Right lobe of liver (tissue), 6 donors: ENCODE measurements around the gene LCA5L. TPM values are rescaled to one million over a fixed set of nuclear protein-coding genes. Genes with fewer than 3 reads are reported as not detected.
A peak's percentile ranks its signal among the peaks of the same experiment; 100 is the strongest.

Experiments
- ATAC-seq, 4 donors: fragments of 200-7000 bp; cut with Tn5 transposase; one replicate each; pipeline ENCODE4 v1.9.1; 2020; ENCODE audit warnings: mild to moderate bottlenecking in 4 of 4, moderate library complexity in 4 of 4
- DNase-seq, 3 donors: peaks; one replicate each; pipeline ENCODE4 v3.0.0-alpha.2; 2020
- H3K27ac ChIP-seq, 3 donors: fragments of 200-600 bp; one replicate each; pipeline ENCODE4 v1.8.0; 2022
- H3K27me3 ChIP-seq, 2 donors: fragments of 200-600 bp; one replicate each; pipeline ENCODE4 v1.8.0; 2022
- H3K36me3 ChIP-seq, 4 donors: fragments of 200-600 bp; sonication (generic) in 1 of 4; one replicate each; pipeline versions ENCODE4 v1.5.1 to v1.8.0; 2017 to 2022; ENCODE audit warnings: control low read depth in 1 of 4
- H3K4me1 ChIP-seq, 4 donors: fragments of 200-600 bp; sonication (generic) in 1 of 4; one replicate each; pipeline versions ENCODE4 v1.5.1 to v1.8.0; 2017 to 2022; ENCODE audit warnings: control low read depth in 1 of 4
- H3K4me3 ChIP-seq, 3 donors: fragments of 200-600 bp; one replicate each; pipeline ENCODE4 v1.8.0; 2022
- H3K9me3 ChIP-seq, 4 donors: fragments of 200-600 bp; sonication (generic) in 1 of 4; one replicate each; pipeline versions ENCODE4 v1.5.1 to v1.8.0; 2017 to 2022; ENCODE audit warnings: control low read depth in 1 of 4
- POLR2A ChIP-seq: fragments of 450-650 bp; IDR thresholded peaks from one replicate; pipeline ENCODE4 v1.6.1; 2017; ENCODE audit warnings: antibody characterized with exemption, mild to moderate bottlenecking
- WGBS: methylation state at CpG from one replicate; pipeline ENCODE4 v1.1.6; 2018; ENCODE audit warnings: low coverage, low lambda C conversion rate; ENCODE audit not compliant: insufficient coverage; ENCODE audit errors: missing lambda C conversion rate; 5-methylcytosine and 5-hydroxymethylcytosine counted together
- intact Hi-C, 2 donors: fragments of 100-400 bp; cut with DNase I; formaldehyde crosslinking; loops; one replicate each; pipeline versions ENCODE4 v1.11.2 to v1.14.1; 2022
- long read RNA-seq: library from polyadenylated mRNA; unstranded; transcript quantifications from one replicate; pipeline ENCODE4 v2.0.0, GENCODE V29; 2019
- total RNA-seq, 6 experiments: library from RNA; depleted of rRNA in 2 of 6; stranded (reverse); fragments of >200 nt in 2 of 6; fragmentation: NEBNext Ultra II Directional in 3 of 6; extraction: Animal tissue kit (Norgen Biotek cat#: 25700) in 3 of 6; gene quantifications; one replicate each; pipeline versions ENCODE4 v1.1.0 to v1.2.4, GENCODE V29; 2016 to 2023
- TF ChIP-seq, protein P1 (sequence below), 4 donors: fragments of 200-600 bp in 3 of 4; fragments of 450-650 bp in 1 of 4; IDR thresholded peaks; one replicate each; pipeline versions ENCODE4 v1.5.1 to v1.8.0; 2016 to 2022; ENCODE audit warnings: antibody characterized with exemption in 4 of 4, mild to moderate bottlenecking in 2 of 4
- donor health status: DM: no; HTN: yes; CAD: no.
- donor health status: DM: no; HTN: no; CAD: no.
- donor health status: DM: no; HTN: no; CAD: no.
- donor health status: DM: no; HTN: yes; CAD: no.
- donor health status: DM: no; HTN: yes; CAD: no.

Gene LCA5L
- 1 to 10 TPM in 3 of 6 experiments, under 1 TPM in 3; 0.54 to 2.8 (median 1.1) TPM for total RNA-seq
- long read RNA-seq, result 0 reads

GRCh38 chr21:39445321-39446269, at the start of gene LCA5L:
Gene LCA5L (minus strand): TSS chr21:39445778. CDS start chr21:39428493, 17,285 bp downstream.
- ATAC-seq, result peak; percentile 89 to 93 (median 92)
- peak; percentile 91 to 94 (median 93) for DNase-seq
- intact Hi-C loops, result no loop called here
- peak; percentile 66 for TF ChIP-seq POLR2A
- TF ChIP-seq, protein P1, sequence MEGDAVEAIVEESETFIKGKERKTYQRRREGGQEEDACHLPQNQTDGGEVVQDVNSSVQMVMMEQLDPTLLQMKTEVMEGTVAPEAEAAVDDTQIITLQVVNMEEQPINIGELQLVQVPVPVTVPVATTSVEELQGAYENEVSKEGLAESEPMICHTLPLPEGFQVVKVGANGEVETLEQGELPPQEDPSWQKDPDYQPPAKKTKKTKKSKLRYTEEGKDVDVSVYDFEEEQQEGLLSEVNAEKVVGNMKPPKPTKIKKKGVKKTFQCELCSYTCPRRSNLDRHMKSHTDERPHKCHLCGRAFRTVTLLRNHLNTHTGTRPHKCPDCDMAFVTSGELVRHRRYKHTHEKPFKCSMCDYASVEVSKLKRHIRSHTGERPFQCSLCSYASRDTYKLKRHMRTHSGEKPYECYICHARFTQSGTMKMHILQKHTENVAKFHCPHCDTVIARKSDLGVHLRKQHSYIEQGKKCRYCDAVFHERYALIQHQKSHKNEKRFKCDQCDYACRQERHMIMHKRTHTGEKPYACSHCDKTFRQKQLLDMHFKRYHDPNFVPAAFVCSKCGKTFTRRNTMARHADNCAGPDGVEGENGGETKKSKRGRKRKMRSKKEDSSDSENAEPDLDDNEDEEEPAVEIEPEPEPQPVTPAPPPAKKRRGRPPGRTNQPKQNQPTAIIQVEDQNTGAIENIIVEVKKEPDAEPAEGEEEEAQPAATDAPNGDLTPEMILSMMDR (IDR thresholded peaks at IDR 0.05), result peak in 1 of 4 donors; percentile 20
- Histone ChIP-seq H3K4me3 (peak within 1 kb of the TSS; percentile 72 to 92 (median 88)), H3K4me1 (peaks cover 0 to 7% (median 3%) of the 10 kb centered on the region in 4 donors), H3K27ac (peak within 1 kb of the TSS; percentile 85 to 90 (median 87)), H3K9me3 (no peaks in the 10 kb centered on the region), H3K36me3 (no peaks in the 10 kb centered on the region), H3K27me3 (no peaks in the 10 kb centered on the region)
- 0% methylated on average over 30 of the region's 83 CpGs for WGBS

- intact Hi-C loops, result no loop called here
- ATAC-seq, result no peak
- H3K4me1 ChIP-seq, result no peaks in the 10 kb centered on the region
- H3K4me3 ChIP-seq, result no peak overlapping the region
- TF ChIP-seq, protein P1 (IDR thresholded peaks at IDR 0.05), result no peak
- no peak for TF ChIP-seq POLR2A
- no peak for DNase-seq
- H3K36me3 ChIP-seq, result no peaks in the 10 kb centered on the region
- H3K27ac ChIP-seq, result no peak overlapping the region
- WGBS, result 91% methylated on average over 1 of the region's 1 CpG
- H3K27me3 ChIP-seq, result no peaks in the 10 kb centered on the region
- H3K9me3 ChIP-seq, result no peaks in the 10 kb centered on the region
These were observed 43.9 kb upstream of the LCA5L start for GRCh38 chr21:39489380-39489924.

GRCh38 chr21:39484711-39485276, 39.2 kb upstream of the LCA5L start:
- no peaks in the 10 kb centered on the region for H3K4me1 ChIP-seq
- H3K27ac ChIP-seq, result no peak overlapping the region
- WGBS, result 86% methylated on average over 6 of the region's 6 CpGs
- intact Hi-C loops, result no loop called here
- ATAC-seq, result no peak
- H3K4me3 ChIP-seq, result no peak overlapping the region
- no peak for TF ChIP-seq POLR2A
- TF ChIP-seq, protein P1 (IDR thresholded peaks at IDR 0.05), result no peak
- DNase-seq, result no peak
- no peaks in the 10 kb centered on the region for H3K36me3 ChIP-seq
- no peaks in the 10 kb centered on the region for H3K27me3 ChIP-seq
- H3K9me3 ChIP-seq, result no peaks in the 10 kb centered on the region

- no peak overlapping the region for H3K27ac ChIP-seq
- no peaks in the 10 kb centered on the region for H3K36me3 ChIP-seq
- 75% methylated on average over 1 of the region's 1 CpG for WGBS
- TF ChIP-seq, protein P1 (IDR thresholded peaks at IDR 0.05), result no peak
- no peak for TF ChIP-seq POLR2A
- no peak overlapping the region for H3K4me3 ChIP-seq
- ATAC-seq (no peak), DNase-seq (no peak)
- intact Hi-C loops, result no loop called here
- no peaks in the 10 kb centered on the region for H3K27me3 ChIP-seq
- H3K9me3 ChIP-seq, result no peaks in the 10 kb centered on the region
- no peaks in the 10 kb centered on the region for H3K4me1 ChIP-seq
These were observed 38.3 kb upstream of the LCA5L start for GRCh38 chr21:39483917-39484316.
